ENCODE results near the gene CDC5L.

DNA sequence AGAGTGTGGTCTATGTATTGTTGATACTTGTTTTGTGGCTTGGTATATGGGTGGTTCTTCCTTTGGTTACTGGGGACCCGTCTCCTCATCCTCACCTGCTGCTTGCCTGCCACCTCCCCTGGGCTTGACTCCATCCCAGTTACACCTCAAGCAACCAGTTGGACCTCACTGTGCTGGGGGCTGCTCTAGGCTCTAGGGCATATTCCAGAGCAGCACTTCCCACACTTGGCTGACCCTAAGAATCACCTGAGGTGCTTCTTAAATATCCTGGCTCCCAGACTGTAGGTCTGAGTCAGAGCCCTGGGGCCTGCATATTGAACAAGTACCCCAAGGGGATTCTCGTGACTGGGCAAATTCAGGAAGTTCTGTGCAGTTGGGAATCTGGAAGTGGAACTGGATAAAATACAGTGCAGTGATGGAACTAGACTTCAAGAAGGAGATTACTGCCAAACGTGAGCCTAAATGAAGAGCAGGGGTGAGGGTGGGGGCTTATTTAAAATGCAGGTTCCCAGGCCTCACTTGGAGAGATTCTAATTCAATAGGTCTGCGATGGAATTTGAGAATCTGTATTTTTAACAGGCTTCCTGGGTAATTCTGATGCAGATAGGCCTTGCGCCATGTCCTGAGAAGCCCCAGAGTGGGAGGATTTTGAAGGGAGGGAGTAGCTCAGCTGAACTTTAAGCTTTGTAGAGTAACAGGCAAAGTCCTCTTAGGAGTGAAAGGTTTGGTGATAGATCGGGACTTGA lies 37.4 kb upstream of the CDC5L start:
- TF ChIP-seq CTCF (IDR thresholded peaks at IDR 0.05) (no peak), ZFX (IDR thresholded peaks at IDR 0.05; ENCODE audit: borderline replicate concordance) (no peak)
